ENCODE data around the gene FBXO2. TPM values are rescaled to one million over a fixed set of nuclear protein-coding genes. Genes with fewer than 3 reads are reported as not detected.
"Not testable (repeated sequence)": the region's sequence is repeated elsewhere in the genome, so short reads cannot be mapped to it uniquely, and the experiment has no call there.

FBXO2 gene
- total RNA-seq, 4 donors from 2014 or later, result 1.1 to 24.3 (median 8.3) TPM

GRCh38 chr1:11642418-11643017, 11.7 kb downstream of the FBXO2 start:
- peak in 2 of 3 donors; percentile 44 to 52 for TF ChIP-seq CTCF (IDR thresholded peaks at IDR 0.05)
- DNase-seq (ENCODE audit: low spot score), result peak; percentile 57
- not testable (repeated sequence) for ATAC-seq (ENCODE audit: low FRiP score)

- TF ChIP-seq CTCF (IDR thresholded peaks at IDR 0.05), result no peak
- no peak for DNase-seq (ENCODE audit: low spot score)
- ATAC-seq (ENCODE audit: low FRiP score), result no peak
Measured at GRCh38 chr1:11641776-11642305, 12.4 kb downstream of the FBXO2 start.

- no peak for TF ChIP-seq CTCF (IDR thresholded peaks at IDR 0.05)
- DNase-seq (ENCODE audit: low spot score) (no peak), ATAC-seq (ENCODE audit: low FRiP score) (no peak)
Measured at GRCh38 chr1:11640944-11641343, 13.3 kb downstream of the FBXO2 start.

GRCh38 chr1:11640101-11640500, 14.1 kb downstream of the FBXO2 start:
- no peak for ATAC-seq (ENCODE audit: low FRiP score)
- no peak for TF ChIP-seq CTCF (IDR thresholded peaks at IDR 0.05)
- DNase-seq (ENCODE audit: low spot score), result no peak

- ATAC-seq (ENCODE audit: low FRiP score) (no peak), DNase-seq (ENCODE audit: low spot score) (no peak)
- no peak for TF ChIP-seq CTCF (IDR thresholded peaks at IDR 0.05)
Measured at GRCh38 chr1:11639372-11639771, 14.9 kb downstream of the FBXO2 start.

- DNase-seq (ENCODE audit: low spot score) (no peak), ATAC-seq (ENCODE audit: low FRiP score) (no peak)
- no peak for TF ChIP-seq CTCF (IDR thresholded peaks at IDR 0.05)
Measured at GRCh38 chr1:11638121-11638520, 16.1 kb downstream of the FBXO2 start.
